ENCODE measurements around the gene C14orf180. TPM values are rescaled to one million over a fixed set of nuclear protein-coding genes. Genes with fewer than 3 reads are reported as not detected.

The C14orf180 gene
- total RNA-seq, 1 donor from 2014 or later = not detected

- Histone ChIP-seq H3K36me3 (ENCODE audit: insufficient read depth, low read length) (no peaks in the 10 kb centered on the region), H3K27ac (ENCODE audit: low read depth, low read length) (no peak overlapping the region), H3K9me3 (ENCODE audit: insufficient read depth, low read depth, low read length) (no peaks in the 10 kb centered on the region), H3K4me3 (ENCODE audit: insufficient read depth, low read depth, low read length) (no peak overlapping the region), H3K27me3 (ENCODE audit: insufficient read depth, low read length) (no peaks in the 10 kb centered on the region), H3K4me2 (ENCODE audit: low read length) (no peak overlapping the region), H3K9ac (ENCODE audit: low read length) (no peak overlapping the region), H3K79me2 (ENCODE audit: insufficient read depth, low read length) (no peaks in the 10 kb centered on the region), H4K20me1 (ENCODE audit: insufficient read depth, low read length) (no peaks in the 10 kb centered on the region), H2AFZ (ENCODE audit: low read depth, low read length) (no peak overlapping the region), H3K4me1 (ENCODE audit: insufficient read depth, low read length) (peaks cover 2% of the 10 kb centered on the region)
- DNase-seq (ENCODE audit: low read depth) = no peak
- FAIRE-seq = no peak
- no peak overlapping the region for H3K4me3 Mint-ChIP-seq (ENCODE audit: unreplicated experiment)
- H3K27me3 Mint-ChIP-seq (ENCODE audit: low read depth, unreplicated experiment) = peaks cover 11% of the 10 kb centered on the region
- peaks cover 5% of the 10 kb centered on the region for H3K4me1 Mint-ChIP-seq (ENCODE audit: low read depth, unreplicated experiment)
- TF ChIP-seq EZH2 (IDR thresholded peaks at IDR 0.05; ENCODE audit: insufficient read depth, low read length) = no peak
- no peak for TF ChIP-seq CTCF (IDR thresholded peaks at IDR 0.05; ENCODE audit: insufficient read depth, low read depth, low read length)
- no peaks in the 10 kb centered on the region for H3K9me3 Mint-ChIP-seq (ENCODE audit: unreplicated experiment)
- no peak overlapping the region for H3K27ac Mint-ChIP-seq (ENCODE audit: unreplicated experiment)
- no peaks in the 10 kb centered on the region for H3K36me3 Mint-ChIP-seq (ENCODE audit: low read depth, unreplicated experiment)
These were observed 42.0 kb upstream of the C14orf180 start for GRCh38 chr14:104537613-104537988.

GRCh38 chr14:104541905-104542465, 37.6 kb upstream of the C14orf180 start:
- H3K36me3 ChIP-seq (ENCODE audit: insufficient read depth, low read length) = no peaks in the 10 kb centered on the region
- no peak overlapping the region for H3K27ac ChIP-seq (ENCODE audit: low read depth, low read length)
- Mint-ChIP-seq H3K27me3 (ENCODE audit: low read depth, unreplicated experiment) (peaks cover 29% of the 10 kb centered on the region), H3K9me3 (ENCODE audit: unreplicated experiment) (no peaks in the 10 kb centered on the region), H3K27ac (ENCODE audit: unreplicated experiment) (no peak overlapping the region), H3K4me1 (ENCODE audit: low read depth, unreplicated experiment) (peaks cover 5% of the 10 kb centered on the region), H3K36me3 (ENCODE audit: low read depth, unreplicated experiment) (no peaks in the 10 kb centered on the region), H3K4me3 (ENCODE audit: unreplicated experiment) (no peak overlapping the region)
- no peak overlapping the region for H3K4me2 ChIP-seq (ENCODE audit: low read length)
- no peaks in the 10 kb centered on the region for H3K79me2 ChIP-seq (ENCODE audit: insufficient read depth, low read length)
- H3K4me3 ChIP-seq (ENCODE audit: insufficient read depth, low read depth, low read length) = no peak overlapping the region
- peaks cover 6% of the 10 kb centered on the region for H3K27me3 ChIP-seq (ENCODE audit: insufficient read depth, low read length)
- peaks cover 2% of the 10 kb centered on the region for H3K4me1 ChIP-seq (ENCODE audit: insufficient read depth, low read length)
- no peak for DNase-seq (ENCODE audit: low read depth)
- no peak overlapping the region for H3K9ac ChIP-seq (ENCODE audit: low read length)
- no peak overlapping the region for H2AFZ ChIP-seq (ENCODE audit: low read depth, low read length)
- TF ChIP-seq EZH2 (IDR thresholded peaks at IDR 0.05; ENCODE audit: insufficient read depth, low read length) = no peak
- TF ChIP-seq CTCF (IDR thresholded peaks at IDR 0.05; ENCODE audit: insufficient read depth, low read depth, low read length) = no peak
- H4K20me1 ChIP-seq (ENCODE audit: insufficient read depth, low read length) = no peaks in the 10 kb centered on the region
- H3K9me3 ChIP-seq (ENCODE audit: insufficient read depth, low read depth, low read length) = no peaks in the 10 kb centered on the region
- no peak for FAIRE-seq

All from astrocyte (in vitro differentiated cells and primary cell).